Mammary epithelial cell (primary cell): ENCODE results near the gene ACSS1.

Source experiments
- CTCF ChIP-seq, 2 donors: IDR thresholded peaks in 1 of 2; conservative IDR thresholded peaks in 1 of 2; 2 replicates each; pipeline ENCODE4 v1.5.1; 2011 to 2012; ENCODE audit warnings: inconsistent platforms in 2 of 2, low read length in 2 of 2, mild to moderate bottlenecking in 2 of 2, control low read depth in 1 of 2, low read depth in 1 of 2; ENCODE audit not compliant: insufficient read depth in 1 of 2; ENCODE audit errors: extremely low read depth in 1 of 2
- EZH2 ChIP-seq: IDR thresholded peaks from 2 replicates; pipeline ENCODE4 v1.6.1; 2012; ENCODE audit warnings: low read length, inconsistent platforms, borderline replicate concordance

GRCh38 chr20:25088267-25088666, 30.3 kb upstream of the ACSS1 start:
- TF ChIP-seq EZH2 (no peak), CTCF (conservative IDR thresholded peaks at IDR 0.05 in 1 of 2, IDR thresholded peaks at IDR 0.05 in 1 of 2; ENCODE audit: extremely low read depth in 1 of 2, insufficient read depth in 1 of 2, low read depth in 1 of 2, low read length in 2 of 2) (no peak)
